Skin of body (tissue), 2 donors: ENCODE measurements around the gene TRIM22. TPM values are rescaled to one million over a fixed set of nuclear protein-coding genes. Genes with fewer than 3 reads are reported as not detected.
A peak's percentile ranks its signal among the peaks of the same experiment; 100 is the strongest.
"Not testable (repeated sequence)": the region's sequence is repeated elsewhere in the genome, so short reads cannot be mapped to it uniquely, and the experiment has no call there.

Experiments used
- DNase-seq: peaks from one replicate; lab custom pipeline; 2025; lab: John Stamatoyannopoulos, UW
- total RNA-seq: library from RNA; depleted of rRNA; stranded (reverse); fragments of >200 nt; gene quantifications from one replicate; pipeline ENCODE4 v1.2.3, GENCODE V29; 2014

The TRIM22 gene
- 13.0 TPM for total RNA-seq

DNA sequence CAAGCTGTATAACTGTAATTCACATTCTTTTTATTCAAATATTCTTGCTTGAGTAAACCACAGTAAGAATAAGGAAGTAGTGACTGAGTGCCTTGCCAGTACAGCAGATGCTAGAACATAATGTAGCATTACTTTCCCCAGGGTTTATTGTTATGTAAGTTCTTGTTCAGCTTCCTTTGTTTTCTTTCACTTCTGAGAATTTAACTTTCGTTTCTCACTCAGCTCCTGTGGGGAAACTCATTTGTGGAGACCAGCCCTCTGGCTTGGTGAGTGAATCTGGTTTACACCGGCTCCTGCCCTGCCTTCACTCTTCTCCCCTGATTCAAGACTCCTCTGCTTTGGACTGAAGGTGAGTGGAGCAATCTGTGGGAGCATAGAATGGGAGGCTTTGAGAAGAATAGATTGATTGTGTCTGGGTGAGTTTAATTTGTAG is at the start of gene TRIM22:
TSS of gene TRIM22 (plus strand) at position 240 of the 433 bp plus-strand sequence. CDS start 6,443 bp downstream, outside the sequence.
- peak; percentile 65 for DNase-seq

GRCh38 chr11:5639953-5640352 is 49.6 kb upstream of the TRIM22 start:
- DNase-seq, result no peak

DNA sequence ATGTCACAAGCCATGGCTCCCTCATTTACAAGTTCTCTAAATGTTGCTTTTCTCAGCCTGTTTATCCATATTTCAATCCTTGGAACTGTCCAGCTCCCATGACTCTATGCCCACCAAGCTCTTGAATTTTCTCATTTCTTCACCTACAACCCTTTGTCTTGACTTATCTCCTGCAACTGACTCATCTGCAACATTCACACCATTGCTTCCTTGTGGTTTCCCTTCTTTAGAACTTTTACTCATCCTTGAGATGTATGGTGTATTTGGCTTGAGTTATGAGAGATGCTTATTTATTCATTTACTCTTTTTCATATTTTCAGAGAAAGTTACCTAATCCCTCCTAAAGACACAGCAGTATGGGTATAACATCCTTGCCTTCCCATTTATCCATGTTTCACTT is 46.0 kb upstream of the TRIM22 start:
- DNase-seq, result no peak

- no peak for DNase-seq
These were observed 43.5 kb upstream of the TRIM22 start for GRCh38 chr11:5646139-5646538.

DNA sequence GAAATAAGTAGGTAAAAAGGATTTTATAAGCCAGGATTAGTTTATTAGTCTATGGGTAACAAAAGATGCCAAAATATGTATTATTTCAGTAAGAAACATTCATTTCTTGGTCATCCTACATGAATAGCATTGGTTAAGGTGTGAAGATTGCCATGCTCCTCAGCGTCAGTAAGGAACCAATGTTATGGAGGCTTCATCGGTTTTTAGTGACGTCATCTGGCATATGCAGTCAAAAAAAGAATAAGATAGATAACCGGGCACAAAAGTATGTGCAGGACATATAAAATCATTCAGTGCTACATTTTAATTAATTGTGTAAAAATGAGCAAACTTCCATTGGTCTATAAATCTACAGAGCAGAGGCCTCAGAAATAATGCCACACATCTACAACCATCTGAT is 34.1 kb upstream of the TRIM22 start:
- DNase-seq, result no peak

GRCh38 chr11:5656956-5657355 is 32.6 kb upstream of the TRIM22 start:
- not testable (repeated sequence) for DNase-seq

DNA sequence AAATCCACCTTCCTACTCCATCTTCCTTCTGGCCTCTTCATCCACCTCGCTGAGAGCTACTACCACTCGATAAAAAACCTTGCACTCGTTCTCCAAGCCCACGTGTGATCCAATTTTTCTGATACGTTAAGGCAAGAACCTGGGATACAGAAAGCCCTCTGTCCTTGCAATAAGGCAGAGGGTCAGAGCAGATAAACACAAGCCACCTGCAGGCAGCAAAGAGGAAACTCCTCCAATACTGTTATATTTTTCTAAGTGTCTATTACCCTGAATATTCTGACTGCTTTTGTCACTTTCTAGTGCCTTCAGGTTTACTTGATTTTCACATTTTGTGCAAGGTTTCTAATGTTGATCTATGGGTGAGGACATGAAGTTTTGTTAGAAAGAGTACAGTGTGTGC is 31.3 kb upstream of the TRIM22 start:
- no peak for DNase-seq

- DNase-seq, result no peak
These were observed 26.1 kb upstream of the TRIM22 start for GRCh38 chr11:5663511-5663910.

DNA sequence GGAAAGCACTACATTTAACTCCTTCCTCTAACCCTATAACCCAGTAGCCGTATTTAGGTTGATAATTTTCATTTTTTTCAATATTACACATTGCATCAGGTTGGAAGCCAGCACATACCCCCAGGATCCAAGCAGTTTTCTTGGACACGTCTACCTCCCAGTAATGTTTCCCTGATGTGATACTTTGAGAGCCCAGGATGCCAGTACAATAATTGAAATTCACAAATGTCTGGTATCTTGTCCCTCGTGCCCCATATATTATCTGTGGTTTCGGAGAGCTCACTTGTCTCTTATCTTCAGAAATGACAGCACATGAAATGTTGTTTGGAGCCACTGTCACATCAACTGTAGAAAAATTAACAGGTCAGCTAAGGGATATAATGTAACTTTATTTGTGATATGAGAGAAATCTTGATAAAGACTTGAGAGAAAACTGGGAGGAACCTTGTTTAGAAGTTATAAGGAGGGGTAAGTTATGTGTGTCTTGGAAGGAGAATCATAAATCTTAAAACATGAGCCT is 24.5 kb upstream of the TRIM22 start:
- DNase-seq, result no peak

DNA sequence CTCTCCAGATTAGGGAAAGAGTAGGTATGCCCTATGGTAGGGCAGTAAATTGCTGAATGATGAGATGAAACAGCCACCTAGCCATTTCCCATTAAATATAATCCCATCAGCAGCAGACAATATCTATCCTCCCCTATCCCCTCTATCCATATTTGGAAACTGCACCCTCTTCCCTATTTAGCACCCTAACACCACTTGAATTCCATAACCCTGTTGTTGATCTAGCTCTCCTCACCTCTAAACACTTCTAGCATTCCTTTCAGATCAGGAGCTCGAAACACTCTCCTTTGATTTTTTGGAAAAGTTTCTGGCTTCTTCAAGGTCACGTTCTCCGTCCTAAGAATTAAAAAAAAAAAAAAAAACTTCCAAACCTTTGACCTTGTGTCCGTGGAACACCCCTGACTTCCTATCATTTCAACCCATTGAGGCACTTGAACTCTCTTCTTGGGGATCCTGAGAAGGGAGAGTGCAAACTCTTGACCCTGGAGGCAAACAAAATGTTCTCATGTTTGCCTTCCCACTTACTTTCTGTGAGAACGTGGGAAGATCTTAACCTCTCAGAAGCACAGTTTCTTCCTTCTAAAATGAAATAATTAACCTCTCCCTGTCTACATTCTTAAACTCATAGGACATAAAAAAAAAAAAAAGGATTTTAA is 23.7 kb upstream of the TRIM22 start:
- no peak for DNase-seq

- no peak for DNase-seq
These were observed 23.2 kb upstream of the TRIM22 start for GRCh38 chr11:5666402-5666793.

- no peak for DNase-seq
These were observed 17.8 kb upstream of the TRIM22 start for GRCh38 chr11:5671831-5672230.

- DNase-seq, result no peak
These were observed 15.2 kb upstream of the TRIM22 start for GRCh38 chr11:5674391-5674790.

- no peak for DNase-seq
These were observed 9.8 kb upstream of the TRIM22 start for GRCh38 chr11:5679811-5680210.

- DNase-seq, result not testable (repeated sequence)
These were observed 6.6 kb upstream of the TRIM22 start for GRCh38 chr11:5682890-5683441.

DNA sequence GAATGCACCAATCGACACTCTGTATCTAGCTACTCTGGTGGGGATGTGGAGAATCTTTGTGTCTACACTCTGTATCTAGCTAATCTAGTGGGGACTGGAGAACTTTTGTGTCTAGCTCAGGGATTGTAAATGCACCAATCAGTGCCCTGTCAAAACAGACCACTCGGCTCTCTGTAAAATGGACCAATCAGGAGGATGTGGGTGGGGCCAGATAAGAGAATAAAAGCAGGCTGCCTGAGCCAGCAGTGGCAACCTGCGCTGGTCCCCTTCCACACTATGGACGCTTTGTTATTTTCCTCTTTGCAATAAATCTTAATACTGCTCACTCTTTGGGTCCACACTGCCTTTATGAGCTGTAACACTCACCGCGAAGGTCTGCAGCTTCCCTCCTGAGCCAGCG is 6.0 kb upstream of the TRIM22 start:
- not testable (repeated sequence) for DNase-seq

- no peak for DNase-seq
These were observed 5.4 kb upstream of the TRIM22 start for GRCh38 chr11:5684036-5684645.

GRCh38 chr11:5684646-5685362 is 4.8 kb upstream of the TRIM22 start, which contains the start of gene TRIM5:
TSS of gene TRIM5 (minus strand) at chr11:5685074. CDS start at chr11:5680177, 4,897 bp downstream.
- DNase-seq, result peak; percentile 98

- DNase-seq, result no peak
These were observed 3.2 kb upstream of the TRIM22 start for GRCh38 chr11:5686426-5686825.

DNA sequence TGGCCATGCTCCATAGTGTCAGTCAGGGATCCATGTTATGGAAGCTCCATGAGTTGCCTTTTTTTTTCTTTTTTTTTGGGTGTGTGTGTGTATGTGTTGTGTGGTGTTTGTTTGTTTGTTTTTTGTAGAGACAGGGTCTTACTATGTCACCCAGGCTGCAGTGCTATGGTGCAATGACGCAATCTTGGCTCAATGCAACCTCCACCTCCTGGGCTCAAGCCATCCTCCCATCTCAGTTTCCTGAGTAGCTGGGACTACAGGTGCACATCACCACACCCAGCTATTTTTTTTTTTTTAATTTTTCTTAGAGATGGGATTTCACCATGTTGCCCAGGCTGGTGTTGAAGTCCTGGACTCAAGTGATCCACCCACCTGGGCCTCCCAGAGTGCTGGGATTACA is 1.1 kb upstream of the TRIM22 start:
- DNase-seq, result no peak

- no peak for DNase-seq
These were observed 626 bp downstream of the TRIM22 start for GRCh38 chr11:5690216-5690615.

- no peak for DNase-seq
These were observed 1.1 kb downstream of the TRIM22 start for GRCh38 chr11:5690736-5691135.
